HG02642 (cell line): ENCODE measurements around the gene NOX3.

Source experiments
- ATAC-seq: cut with Tn5 transposase; IDR thresholded peaks from one replicate; pipeline ENCODE4 v1.9.1; 2021; ENCODE audit warnings: mild to moderate bottlenecking; ENCODE audit not compliant: unreplicated experiment, poor library complexity

NOX3 gene

DNA sequence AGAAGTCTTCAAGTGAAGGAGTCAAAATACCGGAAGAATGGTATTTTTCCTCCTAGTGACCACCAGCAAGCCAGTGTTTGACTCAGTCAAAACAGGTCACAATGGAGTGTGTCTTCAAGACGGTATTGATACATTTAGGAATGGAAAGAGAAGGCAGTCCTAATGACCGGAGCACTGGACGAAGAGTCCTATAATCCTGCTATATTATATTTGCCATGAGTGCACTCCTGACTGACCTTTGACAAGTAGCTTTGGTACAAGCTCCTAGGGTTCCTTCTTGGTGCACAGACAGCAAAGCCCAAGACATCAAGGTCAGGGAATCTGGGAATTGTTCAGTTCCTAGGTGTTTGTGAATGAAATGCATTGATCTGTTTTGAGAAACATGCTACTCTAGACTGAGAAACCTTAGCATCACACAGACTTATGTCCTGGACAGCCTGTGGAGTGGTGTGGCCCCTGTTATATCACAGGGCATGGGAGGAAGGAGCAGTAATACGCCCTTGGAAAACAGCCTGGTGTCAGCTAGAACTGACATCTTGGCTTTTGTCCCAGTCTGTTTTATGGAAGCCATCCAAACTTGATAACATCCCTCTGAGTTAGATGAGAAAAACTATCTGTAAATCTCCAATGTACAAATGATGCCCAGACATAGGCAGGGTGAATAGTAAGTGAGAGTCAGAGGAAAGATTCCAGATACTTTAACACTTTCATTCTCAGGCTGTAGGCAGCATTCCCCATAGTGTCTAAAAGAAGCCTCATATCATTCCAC, 18.5 kb downstream of the NOX3 start:
- no peak for ATAC-seq

- no peak for ATAC-seq
Observed at GRCh38 chr6:155434829-155435423, 20.7 kb downstream of the NOX3 start.

- no peak for ATAC-seq
Observed at GRCh38 chr6:155434096-155434495, 21.5 kb downstream of the NOX3 start.

GRCh38 chr6:155432293-155432692, 23.3 kb downstream of the NOX3 start:
- no peak for ATAC-seq

DNA sequence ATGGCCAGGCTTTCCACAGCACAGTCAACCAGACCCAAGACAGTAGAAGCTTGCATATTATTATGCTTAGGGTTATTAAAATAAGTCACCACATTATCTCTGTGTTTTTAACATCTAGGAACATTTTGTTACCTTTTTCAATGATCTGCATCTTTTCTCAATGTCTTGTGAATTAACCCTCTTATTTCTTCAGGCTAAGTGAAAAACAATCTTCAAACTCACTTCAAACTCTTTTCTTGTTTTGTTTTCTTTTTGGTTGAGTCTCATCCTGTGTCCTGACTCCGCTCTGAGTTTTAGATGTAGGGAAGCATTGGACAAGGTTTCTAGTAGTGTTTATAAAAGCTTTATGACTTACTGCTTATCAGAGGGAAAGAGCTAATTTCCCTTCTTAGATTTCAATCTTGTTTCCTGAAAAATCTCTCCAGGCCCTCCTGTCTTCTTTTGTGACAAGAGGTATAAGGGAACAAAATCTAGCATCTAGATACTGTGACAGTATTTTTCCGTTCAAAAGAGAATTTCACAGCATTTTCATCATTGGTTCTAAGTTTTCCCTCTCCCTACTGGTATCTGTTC, 26.2 kb downstream of the NOX3 start:
- ATAC-seq = no peak

GRCh38 chr6:155426408-155426945, 29.2 kb downstream of the NOX3 start:
- no peak for ATAC-seq

GRCh38 chr6:155424181-155424580, 31.5 kb downstream of the NOX3 start:
- no peak for ATAC-seq

DNA sequence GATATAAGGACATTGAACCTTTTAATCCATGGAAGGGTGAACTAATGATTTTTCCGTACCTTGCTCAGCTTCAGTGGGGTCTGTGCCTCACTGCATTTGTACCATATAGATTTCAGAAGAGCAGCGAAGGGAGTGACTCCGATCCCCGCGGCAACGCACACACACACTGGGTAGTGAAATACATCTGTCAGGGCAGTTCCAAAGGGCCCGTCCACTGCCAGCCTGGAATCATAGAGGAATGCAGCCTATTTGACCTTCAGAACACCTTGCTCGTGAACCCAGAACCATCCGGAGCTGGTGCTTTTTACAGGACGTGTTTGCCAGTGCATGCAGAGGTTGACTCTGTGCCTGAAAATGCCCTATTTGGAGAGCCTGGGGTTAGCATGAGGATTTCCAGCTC, 33.0 kb downstream of the NOX3 start:
- no peak for ATAC-seq

DNA sequence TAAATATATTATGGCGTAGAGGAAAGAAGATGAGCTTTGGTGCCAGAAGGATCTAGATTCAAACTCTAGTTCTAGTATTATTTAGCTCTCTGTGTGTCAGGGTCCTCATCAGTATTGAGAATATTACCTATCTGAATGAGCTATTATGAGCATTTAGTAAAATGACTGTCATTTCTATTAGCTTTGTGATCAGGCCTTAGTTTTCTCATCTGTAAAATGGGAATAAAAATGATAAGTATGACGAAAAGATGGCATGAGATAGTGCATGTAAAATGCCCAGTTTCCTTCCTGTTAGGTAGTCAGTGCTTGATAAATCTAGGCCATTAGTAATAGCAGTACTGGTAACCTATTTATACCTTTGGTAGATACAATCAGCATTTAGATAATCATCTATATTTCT, 35.1 kb downstream of the NOX3 start:
- ATAC-seq = no peak

DNA sequence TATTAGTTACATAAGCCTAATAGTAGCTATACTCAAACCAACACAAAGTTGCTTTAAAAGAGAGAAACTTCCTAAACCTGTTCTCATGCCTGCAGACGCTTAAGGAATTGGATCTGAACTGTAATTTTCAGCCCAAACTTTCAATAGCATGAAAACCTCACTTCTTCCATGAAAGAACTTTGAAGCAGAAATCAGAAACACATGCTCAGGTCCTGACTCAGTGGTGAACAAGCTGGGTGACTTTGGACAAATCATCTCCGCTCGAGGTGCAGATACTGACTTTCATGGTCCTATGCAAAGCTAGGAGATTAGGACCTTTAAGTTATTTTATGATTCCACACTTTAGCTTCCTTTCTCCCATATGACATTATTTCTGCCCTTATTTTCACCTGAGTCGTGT, 36.5 kb downstream of the NOX3 start:
- no peak for ATAC-seq

DNA sequence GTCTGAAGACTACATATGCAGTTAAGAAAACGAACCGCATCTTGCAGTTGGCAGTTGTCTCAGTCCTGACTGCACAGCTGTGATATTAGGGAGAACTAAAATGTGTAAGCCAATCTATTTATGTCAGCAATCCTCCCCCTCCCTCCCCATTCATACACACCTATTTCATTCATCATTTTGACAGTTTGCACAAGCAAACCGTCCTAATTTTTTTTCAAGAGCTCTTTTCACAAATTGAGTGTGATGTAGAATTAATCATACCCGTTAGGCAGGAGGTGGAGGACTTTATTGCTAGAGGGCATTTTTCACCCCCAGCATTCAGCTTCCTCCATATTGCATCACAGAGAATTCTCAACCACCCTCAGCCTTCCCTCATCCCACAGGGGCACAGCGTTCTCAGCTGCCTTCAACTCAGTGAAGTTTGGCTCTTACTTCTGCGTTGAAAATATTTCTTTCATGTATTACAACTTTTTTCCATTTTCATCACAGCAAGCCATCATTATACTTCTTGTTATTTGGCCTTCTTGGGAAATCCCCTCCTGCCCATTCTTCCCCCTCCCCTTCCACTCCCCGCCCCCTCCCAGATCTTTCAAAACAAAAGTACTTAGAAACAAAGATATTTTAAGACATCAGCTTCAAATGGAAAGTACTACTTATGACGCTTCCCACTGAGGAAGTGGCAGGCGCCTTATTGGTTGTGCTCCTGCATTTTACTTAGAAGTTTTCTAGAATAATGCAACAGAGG, 37.5 kb downstream of the NOX3 start:
- peak; percentile 61 for ATAC-seq

GRCh38 chr6:155417454-155417853, 38.2 kb downstream of the NOX3 start:
- no peak for ATAC-seq

DNA sequence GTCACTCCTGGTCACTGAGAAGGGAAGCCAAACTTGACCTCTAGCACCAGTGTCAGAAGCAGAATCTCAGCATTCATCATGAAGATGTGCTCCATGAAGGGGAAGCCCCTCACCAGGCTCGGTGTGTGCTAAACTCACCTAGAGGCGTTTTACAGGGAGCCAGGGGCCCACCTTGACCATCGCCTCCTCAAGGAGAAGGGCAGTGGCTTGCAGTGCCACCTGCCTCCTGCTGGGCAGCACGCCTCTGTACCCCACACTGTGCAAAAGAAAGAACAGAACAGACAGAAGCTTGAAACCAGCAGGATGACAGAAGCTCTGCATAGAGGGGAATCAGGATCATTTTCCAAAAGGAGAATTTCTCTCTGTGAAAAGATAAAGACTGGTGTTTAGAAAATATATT, 39.7 kb downstream of the NOX3 start:
- ATAC-seq = no peak

DNA sequence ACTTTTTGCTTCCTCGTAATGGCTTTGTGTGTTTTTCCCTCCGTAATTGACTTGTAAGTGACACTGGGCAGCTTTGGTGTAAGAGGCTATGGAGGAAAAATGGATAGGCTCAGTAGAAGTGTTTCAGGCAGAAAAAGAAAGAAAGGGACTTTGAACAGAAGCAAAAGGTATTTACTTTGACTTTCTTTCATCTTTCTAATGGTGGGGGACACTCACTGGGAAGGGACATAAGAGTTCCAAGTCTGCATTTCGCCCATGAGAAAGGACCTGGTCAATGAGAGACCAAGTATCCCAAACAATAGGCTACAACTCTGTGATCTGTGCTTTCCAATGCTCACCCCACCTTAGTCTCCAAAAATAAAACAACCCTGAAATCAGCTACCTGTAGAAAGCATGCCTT, 41.6 kb downstream of the NOX3 start:
- ATAC-seq = no peak

DNA sequence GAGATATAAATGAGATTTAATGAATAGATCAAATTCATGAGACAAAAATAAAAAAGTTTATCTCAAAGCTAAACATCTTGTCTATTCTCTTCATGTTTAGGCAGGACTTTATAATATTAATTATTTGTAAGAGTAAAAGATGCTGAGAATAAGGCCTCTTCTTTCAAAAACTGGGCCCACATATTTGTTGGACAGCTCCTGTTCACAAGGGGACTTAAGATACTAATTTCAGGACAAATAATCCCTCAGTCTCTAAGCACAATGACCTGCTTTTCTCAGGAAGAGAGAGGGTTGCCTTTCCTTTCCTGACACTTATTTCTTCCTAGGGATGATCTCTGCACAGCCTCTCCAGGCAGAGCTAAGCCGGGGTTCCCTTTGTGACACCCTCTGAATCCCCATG, 43.3 kb downstream of the NOX3 start:
- no peak for ATAC-seq

DNA sequence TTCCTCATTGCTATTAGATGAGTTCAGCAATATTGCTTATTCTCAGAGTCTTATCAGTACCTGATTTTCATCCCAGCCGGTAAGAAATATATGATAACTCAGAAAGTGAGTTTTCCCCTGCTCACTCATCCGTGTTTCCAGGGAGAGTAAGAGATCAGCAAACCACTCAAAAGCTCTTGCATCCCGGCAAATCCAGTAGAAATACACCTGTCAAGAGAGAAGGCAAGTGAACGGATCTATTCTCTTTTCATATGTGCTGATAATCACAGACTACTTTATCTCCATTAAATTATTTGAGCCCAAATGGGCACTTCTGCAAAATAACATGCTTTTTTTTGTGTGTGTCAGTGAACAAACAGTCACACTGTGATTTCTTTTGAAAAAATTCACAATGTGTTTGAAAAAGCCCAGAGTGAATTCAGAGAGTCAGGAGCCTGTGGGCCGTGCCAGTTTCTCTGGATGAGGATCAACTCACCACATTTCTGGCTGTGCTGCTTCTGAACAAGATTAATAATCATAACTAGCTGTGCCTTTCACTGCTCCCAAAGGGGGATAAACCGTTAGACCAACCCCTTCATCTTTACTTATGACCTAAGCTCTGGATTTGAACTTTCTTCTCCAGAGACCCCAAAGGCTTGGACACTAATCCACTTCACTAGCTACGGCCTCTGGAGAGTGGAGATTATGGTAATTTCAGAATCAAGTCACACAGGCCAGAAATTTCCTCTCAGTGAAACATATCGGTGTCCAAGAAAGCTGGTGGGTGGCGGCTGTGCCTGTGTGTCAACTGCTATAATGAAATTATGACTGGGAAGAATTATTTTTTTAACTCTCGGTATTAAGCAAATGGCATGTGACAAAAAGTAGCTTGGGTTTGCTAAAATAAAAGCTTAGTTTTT, 44.2 kb downstream of the NOX3 start:
- no peak for ATAC-seq

GRCh38 chr6:155409391-155409790, 46.2 kb downstream of the NOX3 start:
- no peak for ATAC-seq

GRCh38 chr6:155408981-155409380, 46.7 kb downstream of the NOX3 start:
- no peak for ATAC-seq

GRCh38 chr6:155408231-155408630, 47.4 kb downstream of the NOX3 start:
- ATAC-seq = no peak

DNA sequence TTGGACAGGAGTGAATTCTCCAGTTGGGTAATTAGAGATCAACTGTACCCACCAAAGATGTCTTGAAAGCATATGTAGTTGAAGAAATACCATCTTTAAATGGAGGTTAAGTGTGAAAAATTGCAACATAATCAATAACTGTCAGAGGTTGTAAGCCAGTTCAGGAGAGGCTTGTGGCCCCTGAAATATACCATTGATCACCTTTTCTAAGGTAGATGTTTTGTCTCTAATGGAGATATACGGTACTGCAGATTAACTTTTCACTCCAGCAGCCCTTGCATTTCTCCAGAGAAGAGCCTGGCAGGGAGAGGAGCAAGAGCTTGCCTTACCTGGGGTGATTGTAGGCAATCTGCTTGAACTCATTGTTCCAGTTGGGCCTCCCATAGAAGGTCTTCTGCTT, 48.8 kb downstream of the NOX3 start:
- ATAC-seq = no peak
